Neural progenitor cell (in vitro differentiated cells): ENCODE data around the gene RAMP3.

Experiments used
- EZH2 ChIP-seq: fragments of 200-600 bp; sonication (generic); IDR thresholded peaks from 2 replicates; pipeline ENCODE4 v1.6.1; 2017; ENCODE audit warnings: antibody characterized with exemption, mild to moderate bottlenecking, moderate library complexity
- EZH2phosphoT487 ChIP-seq: fragments of 200-600 bp; sonication (generic); IDR thresholded peaks from 2 replicates; pipeline ENCODE4 v1.6.1; 2017; ENCODE audit warnings: antibody characterized with exemption
- TF ChIP-seq, protein P1 (sequence below): fragments of 200-600 bp; sonication (generic); IDR thresholded peaks from 2 replicates; pipeline ENCODE4 v1.5.1; 2017; ENCODE audit warnings: antibody characterized with exemption, mild to moderate bottlenecking

DNA sequence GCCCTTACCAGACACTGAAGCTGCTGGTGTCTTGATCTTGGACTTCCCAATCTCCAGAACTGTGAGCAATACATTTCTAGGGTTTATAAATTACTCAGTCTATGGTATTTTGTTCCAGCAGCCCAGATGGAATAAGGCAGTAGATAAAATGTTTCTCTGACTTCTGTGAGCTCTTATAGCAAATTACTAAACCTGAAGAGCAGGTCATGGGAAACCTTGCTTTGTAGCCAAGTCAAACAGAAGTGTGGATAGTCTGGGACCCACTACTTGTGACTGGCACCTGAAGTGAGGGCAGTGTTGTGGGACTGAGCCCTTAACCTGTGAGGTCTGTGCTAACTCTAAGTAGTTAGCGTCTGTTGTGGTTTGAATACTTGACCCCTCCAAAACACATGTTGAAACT is 41.5 kb upstream of the RAMP3 start:
- TF ChIP-seq, protein P1, sequence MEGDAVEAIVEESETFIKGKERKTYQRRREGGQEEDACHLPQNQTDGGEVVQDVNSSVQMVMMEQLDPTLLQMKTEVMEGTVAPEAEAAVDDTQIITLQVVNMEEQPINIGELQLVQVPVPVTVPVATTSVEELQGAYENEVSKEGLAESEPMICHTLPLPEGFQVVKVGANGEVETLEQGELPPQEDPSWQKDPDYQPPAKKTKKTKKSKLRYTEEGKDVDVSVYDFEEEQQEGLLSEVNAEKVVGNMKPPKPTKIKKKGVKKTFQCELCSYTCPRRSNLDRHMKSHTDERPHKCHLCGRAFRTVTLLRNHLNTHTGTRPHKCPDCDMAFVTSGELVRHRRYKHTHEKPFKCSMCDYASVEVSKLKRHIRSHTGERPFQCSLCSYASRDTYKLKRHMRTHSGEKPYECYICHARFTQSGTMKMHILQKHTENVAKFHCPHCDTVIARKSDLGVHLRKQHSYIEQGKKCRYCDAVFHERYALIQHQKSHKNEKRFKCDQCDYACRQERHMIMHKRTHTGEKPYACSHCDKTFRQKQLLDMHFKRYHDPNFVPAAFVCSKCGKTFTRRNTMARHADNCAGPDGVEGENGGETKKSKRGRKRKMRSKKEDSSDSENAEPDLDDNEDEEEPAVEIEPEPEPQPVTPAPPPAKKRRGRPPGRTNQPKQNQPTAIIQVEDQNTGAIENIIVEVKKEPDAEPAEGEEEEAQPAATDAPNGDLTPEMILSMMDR: no peak
- TF ChIP-seq EZH2: no peak
- TF ChIP-seq EZH2phosphoT487: no peak
